ENCODE measurements around the gene DCK.

Gene DCK

GRCh38 chr4:70993181-70994068 lies at the start of gene DCK:
DCK (plus strand) TSS chr4:70993649; CDS start chr4:70993836, 187 bp downstream.
- peak within 1 kb of the TSS; percentile 92 for H3K4me3 ChIP-seq (ENCODE audit: low read depth, low read length)

DNA sequence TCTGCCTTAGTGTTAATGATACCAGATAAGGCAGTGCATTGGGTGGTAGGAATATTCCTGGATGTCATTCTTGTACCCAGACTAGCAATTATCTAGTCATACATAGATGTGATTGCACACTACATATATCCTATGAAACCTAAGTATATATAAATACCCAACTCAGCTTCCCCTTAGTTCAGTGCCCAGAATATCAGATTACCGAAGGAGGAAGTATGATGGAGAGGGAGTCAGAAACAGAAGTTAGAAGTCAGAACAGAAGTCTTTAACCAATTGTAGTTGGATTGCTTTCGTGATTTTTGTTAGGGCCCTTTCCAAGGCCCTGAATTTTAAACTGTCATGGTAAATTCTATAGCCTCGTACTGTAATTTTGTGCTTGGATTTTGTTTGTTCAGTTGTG lies 48.4 kb upstream of the DCK start:
- no peak overlapping the region for H3K4me3 ChIP-seq (ENCODE audit: low read depth, low read length)

DNA sequence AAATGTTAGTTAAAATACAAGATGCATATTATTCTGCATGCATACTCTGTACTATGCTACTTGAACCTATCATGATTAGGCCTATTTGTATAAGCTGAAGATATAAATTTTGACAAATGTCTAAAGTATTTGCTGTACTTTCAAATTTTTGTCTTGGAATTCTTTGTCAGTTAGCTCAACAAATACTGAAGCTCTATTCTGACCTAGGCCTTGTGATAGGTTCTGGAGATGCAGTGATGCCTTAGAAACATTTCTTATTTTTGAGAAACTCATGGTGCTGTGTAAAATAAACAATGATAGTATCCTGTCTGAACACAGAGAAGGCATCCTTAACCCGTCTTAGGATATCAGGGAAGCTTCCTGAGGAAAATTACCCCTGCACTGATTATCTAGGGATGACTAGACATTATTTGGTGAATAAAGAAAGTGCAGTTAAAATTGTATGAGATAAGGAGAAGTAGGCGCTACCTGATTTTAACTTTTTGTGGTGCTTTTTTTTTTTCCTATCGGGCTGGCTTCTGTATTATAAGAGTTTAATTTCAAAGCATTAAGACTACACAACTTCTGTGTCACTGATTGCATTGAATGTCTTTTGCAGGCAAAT lies 47.9 kb upstream of the DCK start:
- H3K4me3 ChIP-seq (ENCODE audit: low read depth, low read length) = no peak overlapping the region

GRCh38 chr4:70946939-70947338 lies 46.5 kb upstream of the DCK start:
- H3K4me3 ChIP-seq (ENCODE audit: low read depth, low read length) = no peak overlapping the region

GRCh38 chr4:70948665-70949260 lies 44.7 kb upstream of the DCK start:
- no peak overlapping the region for H3K4me3 ChIP-seq (ENCODE audit: low read depth, low read length)

- no peak overlapping the region for H3K4me3 ChIP-seq (ENCODE audit: low read depth, low read length)
These were observed 39.4 kb upstream of the DCK start for GRCh38 chr4:70954032-70954431.

GRCh38 chr4:70956549-70957210 lies 36.8 kb upstream of the DCK start:
- H3K4me3 ChIP-seq (ENCODE audit: low read depth, low read length) = no peak overlapping the region

DNA sequence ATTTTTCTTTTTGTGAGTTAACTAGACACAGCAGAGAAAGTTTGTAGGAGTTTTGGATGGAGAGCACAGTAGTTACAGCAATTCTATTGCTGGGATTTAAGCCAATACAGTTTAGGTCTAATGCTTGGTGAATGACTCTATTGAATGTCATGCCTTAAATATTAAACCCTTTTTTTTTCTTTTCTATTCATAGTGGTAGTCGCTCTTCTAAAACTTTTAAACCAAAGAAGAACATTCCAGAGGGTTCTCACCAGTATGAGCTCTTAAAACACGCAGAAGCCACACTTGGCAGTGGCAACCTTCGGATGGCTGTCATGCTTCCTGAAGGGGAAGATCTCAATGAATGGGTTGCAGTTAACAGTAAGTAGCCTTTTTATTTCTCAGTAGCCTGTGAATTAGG lies 34.8 kb upstream of the DCK start:
- no peak overlapping the region for H3K4me3 ChIP-seq (ENCODE audit: low read depth, low read length)

DNA sequence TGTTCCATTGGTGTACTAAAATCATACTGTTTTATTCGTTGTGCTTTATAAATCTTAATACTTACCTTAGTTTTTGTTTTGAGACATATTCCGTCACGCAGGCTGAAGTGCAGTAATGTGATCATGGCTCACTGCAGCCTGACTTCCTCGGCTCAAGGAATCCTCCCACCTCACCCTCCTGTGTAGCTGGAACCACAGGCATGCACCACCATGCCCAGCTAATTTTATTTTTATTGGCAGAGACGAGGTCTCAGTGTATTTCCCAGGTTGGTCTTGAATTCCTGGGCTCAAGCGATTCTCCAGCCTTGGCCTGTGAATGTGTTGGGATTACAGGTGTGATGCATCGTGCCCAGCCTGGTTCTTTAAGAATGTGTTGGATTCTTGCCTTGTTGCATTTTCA lies 24.4 kb upstream of the DCK start:
- H3K4me3 ChIP-seq (ENCODE audit: low read depth, low read length) = no peak overlapping the region

DNA sequence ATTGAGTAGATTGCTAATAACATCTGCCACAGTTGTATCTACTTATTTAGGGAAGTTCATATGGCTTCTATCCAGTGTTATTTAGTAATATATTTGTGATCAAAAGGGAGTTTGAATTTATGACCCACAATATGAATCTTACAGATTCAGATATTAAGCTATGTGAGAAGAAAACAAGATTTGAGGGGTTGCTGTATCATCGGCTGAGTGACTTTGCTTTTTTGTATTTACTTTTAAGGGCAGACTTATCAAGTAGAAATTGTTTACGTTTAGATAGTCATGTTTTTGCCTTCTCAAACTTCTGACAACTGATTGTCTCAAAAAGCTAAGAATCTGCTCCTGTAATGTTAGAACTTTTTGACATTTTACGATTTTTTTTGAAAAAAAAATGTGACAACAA lies 17.2 kb upstream of the DCK start:
- no peak overlapping the region for H3K4me3 ChIP-seq (ENCODE audit: low read depth, low read length)

GRCh38 chr4:70979445-70980008 lies 13.9 kb upstream of the DCK start:
- no peak overlapping the region for H3K4me3 ChIP-seq (ENCODE audit: low read depth, low read length)

- no peak overlapping the region for H3K4me3 ChIP-seq (ENCODE audit: low read depth, low read length)
These were observed 13.3 kb upstream of the DCK start for GRCh38 chr4:70980196-70980595.

DNA sequence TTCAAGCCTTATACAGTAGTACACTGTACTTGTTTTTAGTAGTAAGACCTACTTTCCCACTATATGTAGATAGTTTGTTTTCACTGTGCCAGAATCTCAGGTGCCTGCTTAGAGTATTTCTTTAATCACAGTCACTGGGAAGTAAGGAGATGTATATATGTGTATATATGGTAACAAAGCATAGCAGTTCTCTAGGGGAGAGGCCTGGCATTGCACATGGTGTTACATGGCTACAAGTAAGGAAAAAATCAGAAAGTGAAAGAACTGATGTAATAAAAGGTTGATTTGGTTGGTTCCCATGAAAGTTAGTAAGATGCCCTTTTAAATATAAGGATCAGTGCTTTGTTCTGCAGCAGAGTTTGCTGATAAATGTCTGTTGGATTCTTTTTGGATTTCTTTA lies 9.3 kb upstream of the DCK start:
- H3K4me3 ChIP-seq (ENCODE audit: low read depth, low read length) = no peak overlapping the region

- no peak overlapping the region for H3K4me3 ChIP-seq (ENCODE audit: low read depth, low read length)
These were observed 8.9 kb upstream of the DCK start for GRCh38 chr4:70984589-70984988.

GRCh38 chr4:70991596-70991995 lies 1.9 kb upstream of the DCK start:
- no peak overlapping the region for H3K4me3 ChIP-seq (ENCODE audit: low read depth, low read length)

- peak overlapping the region; percentile 44 for H3K4me3 ChIP-seq (ENCODE audit: low read depth, low read length)
These were observed 1.0 kb upstream of the DCK start for GRCh38 chr4:70992391-70992881.

GRCh38 chr4:70994069-70994366 lies 569 bp downstream of the DCK start:
- peak overlapping the region; percentile 92 for H3K4me3 ChIP-seq (ENCODE audit: low read depth, low read length)

- peak overlapping the region; percentile 92 for H3K4me3 ChIP-seq (ENCODE audit: low read depth, low read length)
These were observed 1.1 kb downstream of the DCK start for GRCh38 chr4:70994387-70995099.

DNA sequence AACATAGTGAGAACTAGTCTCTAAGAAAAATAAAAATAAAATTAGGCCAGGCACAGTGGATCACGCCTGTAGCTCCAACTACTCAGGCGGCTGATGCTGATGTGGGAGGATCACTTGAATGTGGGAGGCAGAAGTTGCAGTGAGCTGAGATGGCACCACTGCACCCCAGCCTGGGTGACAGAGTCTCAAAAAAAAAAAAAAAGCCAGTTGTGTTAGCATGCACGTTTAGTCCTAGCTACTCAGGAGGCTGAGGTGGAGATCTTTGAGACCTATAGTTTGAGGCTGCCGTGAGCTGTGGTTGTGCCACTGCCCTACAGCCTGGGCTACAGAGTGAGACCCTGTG lies 2.5 kb downstream of the DCK start:
- H3K4me3 ChIP-seq (ENCODE audit: low read depth, low read length) = no peak overlapping the region

GRCh38 chr4:70997036-70997435 lies 3.6 kb downstream of the DCK start:
- H3K4me3 ChIP-seq (ENCODE audit: low read depth, low read length) = no peak overlapping the region

DNA sequence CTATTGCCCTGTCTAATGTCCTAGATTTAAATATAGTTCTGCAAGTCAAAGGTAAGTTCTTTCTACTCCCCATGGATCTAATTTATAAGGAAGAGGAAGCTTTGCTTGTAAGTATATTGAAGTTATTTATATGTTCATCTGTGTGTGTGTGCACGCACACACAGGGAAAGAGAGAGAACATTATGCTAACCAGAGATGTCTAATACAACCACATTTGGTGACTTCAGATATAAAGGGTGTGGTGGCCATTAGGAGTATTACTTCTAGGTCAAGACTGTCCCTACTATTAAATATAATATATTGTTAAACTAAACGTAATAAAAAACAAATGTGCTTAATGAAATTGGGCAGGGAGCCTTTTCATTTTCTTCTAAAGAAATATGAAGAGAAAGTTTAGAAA lies 4.1 kb downstream of the DCK start:
- H3K4me3 ChIP-seq (ENCODE audit: low read depth, low read length) = no peak overlapping the region
